ENCODE measurements around the gene METTL1. TPM values are rescaled to one million over a fixed set of nuclear protein-coding genes. Genes with fewer than 3 reads are reported as not detected.
A peak's percentile ranks its signal among the peaks of the same experiment; 100 is the strongest.

METTL1 gene
- polyA plus RNA-seq, 1 experiment = 20.1 TPM

DNA sequence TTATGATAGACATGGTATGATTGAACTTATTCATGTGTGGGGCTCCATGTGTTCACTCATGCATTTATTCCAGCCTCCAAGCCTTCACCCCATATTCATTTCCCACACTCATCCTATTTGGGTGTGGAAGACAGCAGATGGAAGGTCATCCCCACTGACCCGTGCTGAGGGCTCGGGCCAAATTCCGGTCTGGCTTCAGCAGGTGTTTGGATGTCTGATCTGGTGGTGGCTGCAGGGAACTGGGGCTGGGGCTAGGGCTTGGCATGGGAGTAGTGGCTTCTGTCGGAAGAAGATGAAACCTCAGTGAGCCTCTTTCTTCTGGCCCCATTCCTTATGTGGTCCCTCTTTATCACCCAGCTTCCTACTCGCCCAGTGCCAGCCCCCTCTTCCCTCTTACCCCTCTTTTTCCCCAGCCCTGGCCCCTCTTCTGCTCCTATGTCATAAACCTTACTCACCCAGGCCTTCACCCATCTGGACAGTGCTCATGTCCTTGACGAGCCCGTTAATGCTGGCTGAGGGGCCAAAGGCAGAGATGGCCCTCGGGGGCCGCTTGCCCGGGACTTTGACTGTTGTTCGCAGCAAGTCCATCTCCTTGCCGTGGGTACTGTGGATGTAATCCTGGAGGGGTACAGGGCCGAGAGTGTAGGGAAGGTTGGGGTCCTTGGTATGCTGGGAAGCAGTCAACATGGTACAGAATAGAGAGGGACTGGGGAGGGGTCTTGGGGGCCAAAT is 41.4 kb downstream of the METTL1 start:
- TF ChIP-seq, protein P1, sequence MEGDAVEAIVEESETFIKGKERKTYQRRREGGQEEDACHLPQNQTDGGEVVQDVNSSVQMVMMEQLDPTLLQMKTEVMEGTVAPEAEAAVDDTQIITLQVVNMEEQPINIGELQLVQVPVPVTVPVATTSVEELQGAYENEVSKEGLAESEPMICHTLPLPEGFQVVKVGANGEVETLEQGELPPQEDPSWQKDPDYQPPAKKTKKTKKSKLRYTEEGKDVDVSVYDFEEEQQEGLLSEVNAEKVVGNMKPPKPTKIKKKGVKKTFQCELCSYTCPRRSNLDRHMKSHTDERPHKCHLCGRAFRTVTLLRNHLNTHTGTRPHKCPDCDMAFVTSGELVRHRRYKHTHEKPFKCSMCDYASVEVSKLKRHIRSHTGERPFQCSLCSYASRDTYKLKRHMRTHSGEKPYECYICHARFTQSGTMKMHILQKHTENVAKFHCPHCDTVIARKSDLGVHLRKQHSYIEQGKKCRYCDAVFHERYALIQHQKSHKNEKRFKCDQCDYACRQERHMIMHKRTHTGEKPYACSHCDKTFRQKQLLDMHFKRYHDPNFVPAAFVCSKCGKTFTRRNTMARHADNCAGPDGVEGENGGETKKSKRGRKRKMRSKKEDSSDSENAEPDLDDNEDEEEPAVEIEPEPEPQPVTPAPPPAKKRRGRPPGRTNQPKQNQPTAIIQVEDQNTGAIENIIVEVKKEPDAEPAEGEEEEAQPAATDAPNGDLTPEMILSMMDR (IDR thresholded peaks at IDR 0.05; ENCODE audit: low read depth, low read length) = no peak
- no peak for DNase-seq (ENCODE audit: low read depth, low spot score)
- Histone ChIP-seq H3K4me3 (ENCODE audit: low read depth, low read length) (no peak overlapping the region), H3K27ac (ENCODE audit: low read depth, low read length) (no peak overlapping the region), H3K27me3 (ENCODE audit: control insufficient read depth, insufficient read depth, low read length) (peaks cover 45% of the 10 kb centered on the region), H3K9me3 (ENCODE audit: control insufficient read depth, insufficient read depth, low read length) (peaks cover 5% of the 10 kb centered on the region; the same call in 1 of the 2 replicates)
- ChIA-PET CTCF (no interaction called here), POLR2A (no interaction called here)

DNA sequence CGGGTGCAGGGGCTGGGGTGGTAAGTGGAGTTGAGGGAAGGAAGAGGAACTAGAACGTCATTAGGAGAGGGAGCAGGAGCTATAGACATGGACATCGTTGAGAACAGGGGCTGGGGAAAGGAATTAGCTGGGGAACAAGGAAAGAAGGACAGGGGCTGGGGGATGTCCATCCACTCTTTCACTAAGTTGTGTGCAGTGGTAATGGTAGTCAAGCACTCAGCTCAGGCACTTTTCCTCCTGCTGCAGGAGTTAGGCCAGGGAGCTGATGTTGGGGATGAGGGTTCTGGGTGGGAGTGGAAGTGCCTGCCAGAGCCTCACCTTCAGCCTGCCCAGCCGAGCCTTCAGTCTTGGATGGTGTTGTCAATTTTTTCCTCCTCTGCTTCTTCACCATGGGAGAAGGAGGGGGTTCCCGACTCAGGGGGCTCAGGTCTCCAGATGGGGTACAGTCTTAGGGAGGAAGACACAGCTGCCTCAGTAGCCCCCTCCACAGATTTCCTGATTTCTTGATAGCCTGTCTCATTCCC is 42.5 kb downstream of the METTL1 start:
- ChIA-PET CTCF (no interaction called here), POLR2A (interaction anchor here (1.3 kb wide), 1 partner anchor 15 kb away, joined by 7 read pairs; the partner anchor contains the start of gene TSPAN31)
- Histone ChIP-seq H3K4me3 (ENCODE audit: low read depth, low read length) (no peak overlapping the region), H3K9me3 (ENCODE audit: control insufficient read depth, insufficient read depth, low read length) (peaks cover 5% of the 10 kb centered on the region; the same call in 1 of the 2 replicates), H3K27me3 (ENCODE audit: control insufficient read depth, insufficient read depth, low read length) (peaks cover 34% of the 10 kb centered on the region), H3K27ac (ENCODE audit: low read depth, low read length) (no peak overlapping the region)
- TF ChIP-seq, protein P1 (IDR thresholded peaks at IDR 0.05; ENCODE audit: low read depth, low read length) = no peak
- no peak for DNase-seq (ENCODE audit: low read depth, low spot score)

DNA sequence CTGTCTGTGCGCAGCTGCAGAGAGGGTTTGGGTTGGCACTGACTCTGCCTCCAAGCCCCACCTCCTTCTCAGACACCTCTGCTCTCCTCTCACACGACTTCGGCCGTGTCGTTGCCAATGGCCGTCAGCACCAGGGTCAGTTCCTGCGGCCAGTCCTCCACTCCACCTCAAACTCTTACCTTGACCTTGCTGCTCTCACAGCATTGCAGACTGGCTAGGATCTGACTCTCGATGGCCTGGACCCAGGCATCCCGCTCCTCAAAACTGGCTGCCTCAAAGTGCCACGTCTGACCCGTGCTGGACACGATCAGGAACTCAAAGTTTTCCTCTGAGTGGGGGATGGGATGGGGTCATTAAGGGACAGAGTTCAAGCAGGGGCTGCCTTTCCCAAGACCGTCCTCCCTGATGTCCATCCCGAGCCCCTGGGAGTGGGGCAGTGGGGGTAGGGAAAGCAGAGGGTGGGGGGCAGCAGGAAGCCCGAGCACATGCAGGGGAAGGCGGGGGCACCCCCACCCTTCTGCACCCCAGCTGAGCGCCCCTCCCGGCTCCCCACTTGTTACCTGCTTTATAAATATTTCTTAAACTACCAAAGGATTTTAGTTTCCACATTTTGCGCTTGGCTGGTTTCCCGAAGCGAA is 44.0 kb downstream of the METTL1 start:
- ChIA-PET POLR2A (no interaction called here), CTCF (no interaction called here)
- Histone ChIP-seq H3K27ac (ENCODE audit: low read depth, low read length) (no peak overlapping the region), H3K9me3 (ENCODE audit: control insufficient read depth, insufficient read depth, low read length) (peaks cover 5% of the 10 kb centered on the region; the same call in 1 of the 2 replicates), H3K4me3 (ENCODE audit: low read depth, low read length) (no peak overlapping the region), H3K27me3 (ENCODE audit: control insufficient read depth, insufficient read depth, low read length) (peaks cover 20% of the 10 kb centered on the region)
- no peak for DNase-seq (ENCODE audit: low read depth, low spot score)
- TF ChIP-seq, protein P1 (IDR thresholded peaks at IDR 0.05; ENCODE audit: low read depth, low read length) = no peak

DNA sequence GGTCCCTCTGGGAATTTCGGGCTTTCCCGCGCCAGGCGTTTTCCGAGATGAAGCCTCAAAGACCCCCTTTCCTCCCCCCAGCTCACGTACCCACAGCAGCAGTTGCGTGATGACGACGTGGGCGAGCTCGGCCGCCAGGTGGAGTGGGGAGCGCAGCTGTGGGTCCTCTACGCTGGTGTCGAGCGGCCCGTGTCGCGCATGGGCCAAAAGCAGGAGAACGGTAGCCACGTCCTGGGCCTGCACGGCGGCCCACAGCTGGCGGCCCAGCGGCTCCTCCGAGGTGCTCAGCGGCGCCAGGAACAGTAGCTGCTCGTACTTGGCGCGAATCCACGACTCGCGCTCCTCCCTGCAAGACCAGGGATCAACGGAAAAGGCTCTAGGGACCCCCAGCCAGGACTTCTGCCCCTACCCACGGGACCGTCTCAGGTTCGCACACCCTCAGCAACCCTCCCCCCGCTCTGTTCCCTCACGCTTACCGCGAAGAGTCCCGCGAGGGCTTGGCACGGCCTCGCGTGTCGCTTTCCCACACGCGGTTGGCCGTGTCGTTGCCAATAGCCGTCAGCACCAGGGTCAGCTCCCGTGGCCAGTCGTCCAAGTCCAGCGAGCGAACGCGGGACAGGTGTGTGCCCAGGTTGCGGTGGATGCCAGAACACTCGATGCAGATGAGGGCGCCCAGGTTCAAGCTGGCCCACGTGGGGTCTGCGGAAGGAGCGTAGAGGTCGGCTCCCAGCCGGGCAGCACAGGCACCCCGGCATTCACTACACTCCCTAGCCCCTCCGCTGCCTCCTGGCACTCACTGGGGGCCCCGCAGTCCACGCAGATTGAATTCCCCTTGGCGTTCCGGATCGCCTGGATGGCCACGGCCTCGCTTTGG is 44.8 kb downstream of the METTL1 start:
- Histone ChIP-seq H3K27ac (ENCODE audit: low read depth, low read length) (peak overlapping the region; percentile 47), H3K4me3 (ENCODE audit: low read depth, low read length) (peak overlapping the region; percentile 92), H3K9me3 (ENCODE audit: control insufficient read depth, insufficient read depth, low read length) (peaks cover 5% of the 10 kb centered on the region; the same call in 1 of the 2 replicates), H3K27me3 (ENCODE audit: control insufficient read depth, insufficient read depth, low read length) (peaks cover 13% of the 10 kb centered on the region)
- ChIA-PET CTCF (interaction anchor here (0.6 to 2.4 kb wide), 12 partner anchors 8 to 169 kb away, joined by 3 to 19 read pairs (median 6); partner anchors contain the start of genes PIP4K2C and TSPAN31), POLR2A (interaction anchor here (0.5 to 1.7 kb wide), 2 partner anchors 9 to 26 kb away, joined by 10 to 13 read pairs; no protein-coding TSS in a partner anchor)
- DNase-seq (ENCODE audit: low read depth, low spot score) = no peak
- TF ChIP-seq, protein P1 (IDR thresholded peaks at IDR 0.05; ENCODE audit: low read depth, low read length) = peak; percentile 51

Measured in AG04450 (cell line).